NCI-H510A treated with DMSO at 0.1 percent for 48 hours (cell line): ENCODE results near the gene NEDD4.
"Not testable (repeated sequence)": the region's sequence is repeated elsewhere in the genome, so short reads cannot be mapped to it uniquely, and the experiment has no call there.

Experiments
- DNase-seq: peaks from one replicate; lab custom pipeline; 2025; lab: John Stamatoyannopoulos, UW

NEDD4 gene

GRCh38 chr15:55894399-55894965, 98.9 kb downstream of the NEDD4 start:
- DNase-seq, result no peak

- DNase-seq, result no peak
Observed at GRCh38 chr15:55893852-55894251, 99.6 kb downstream of the NEDD4 start.

DNA sequence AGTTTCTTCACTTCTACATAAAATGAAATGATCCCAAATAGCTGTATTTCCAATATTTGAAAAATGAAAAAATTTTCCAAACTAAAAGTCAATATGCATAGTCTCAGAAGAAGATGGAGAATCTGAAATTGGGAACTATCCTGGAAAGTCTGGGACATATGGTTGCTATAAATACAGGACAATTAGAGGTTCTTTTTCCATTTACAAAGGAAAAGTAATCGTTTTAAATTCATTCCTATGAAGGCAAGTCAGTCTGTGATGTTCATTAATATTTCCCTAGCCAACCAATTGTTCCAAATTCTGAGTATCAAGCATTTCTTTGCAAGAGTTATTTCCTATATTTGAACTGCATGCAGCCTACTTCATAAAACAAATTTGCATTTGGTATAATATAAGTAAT, 102.2 kb downstream of the NEDD4 start:
- no peak for DNase-seq

GRCh38 chr15:55884223-55884622, 109.2 kb downstream of the NEDD4 start:
- no peak for DNase-seq

DNA sequence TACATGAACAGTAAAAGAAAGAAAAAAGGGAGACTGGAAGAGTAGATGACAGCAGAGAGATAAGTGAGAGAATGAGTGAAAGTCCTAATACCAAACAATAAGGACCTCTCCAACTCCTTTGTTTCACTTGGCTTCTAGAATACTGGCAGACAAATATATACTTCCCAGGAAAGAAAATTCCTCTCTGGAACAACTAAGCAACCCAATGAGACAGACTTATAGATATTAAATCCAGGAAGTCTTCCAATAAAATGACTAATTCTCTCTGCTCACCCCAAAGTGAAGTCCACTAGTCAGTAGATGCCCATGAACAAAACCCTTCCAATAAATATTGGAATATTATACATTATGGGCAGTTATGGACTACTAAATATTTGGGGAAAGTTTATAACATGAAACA, 114.2 kb downstream of the NEDD4 start:
- no peak for DNase-seq

- DNase-seq, result no peak
Observed at GRCh38 chr15:55873024-55873720, 120.2 kb downstream of the NEDD4 start.

GRCh38 chr15:55872471-55872870, 120.9 kb downstream of the NEDD4 start:
- DNase-seq, result no peak

- DNase-seq, result no peak
Observed at GRCh38 chr15:55869660-55870059, 123.8 kb downstream of the NEDD4 start.

DNA sequence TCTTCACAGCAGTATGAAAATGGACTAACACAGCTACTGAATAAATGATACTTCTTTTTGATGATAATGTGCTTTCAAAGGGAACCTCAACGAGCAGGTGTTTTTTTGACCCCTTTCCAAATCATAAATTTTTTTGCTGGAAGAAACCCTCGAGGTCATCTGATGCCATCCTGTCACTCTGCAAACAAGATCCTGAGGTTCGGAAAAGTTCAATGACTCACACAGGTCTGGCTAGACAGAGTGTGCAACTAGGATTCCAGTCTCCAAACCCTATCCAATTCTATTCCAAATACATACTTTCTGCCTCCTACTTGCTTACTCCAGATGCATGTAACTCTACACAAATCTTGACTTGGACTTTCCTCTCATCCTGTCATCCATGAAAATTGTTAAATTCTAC, 124.7 kb downstream of the NEDD4 start:
- DNase-seq, result no peak

DNA sequence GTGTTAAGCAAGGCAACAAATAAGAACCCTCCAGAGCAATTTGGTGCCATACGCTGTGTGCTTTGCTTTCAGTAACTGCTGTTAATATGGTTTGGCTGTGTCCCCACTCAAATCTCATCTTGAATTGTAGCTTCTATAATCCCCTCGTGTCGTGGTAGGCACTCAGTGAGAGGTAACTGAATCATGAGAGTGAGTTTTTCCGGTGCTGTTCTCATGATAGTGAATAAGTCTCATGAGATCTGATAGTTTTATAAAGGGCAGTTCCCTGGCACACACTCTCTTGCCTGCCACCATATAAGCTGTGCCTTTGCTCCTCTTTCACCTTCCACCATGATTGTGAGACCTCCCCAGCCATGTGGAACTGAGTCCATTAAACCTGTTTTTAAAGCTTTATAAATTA, 125.1 kb downstream of the NEDD4 start:
- not testable (repeated sequence) for DNase-seq

- no peak for DNase-seq
Observed at GRCh38 chr15:55863911-55864310, 129.5 kb downstream of the NEDD4 start.

DNA sequence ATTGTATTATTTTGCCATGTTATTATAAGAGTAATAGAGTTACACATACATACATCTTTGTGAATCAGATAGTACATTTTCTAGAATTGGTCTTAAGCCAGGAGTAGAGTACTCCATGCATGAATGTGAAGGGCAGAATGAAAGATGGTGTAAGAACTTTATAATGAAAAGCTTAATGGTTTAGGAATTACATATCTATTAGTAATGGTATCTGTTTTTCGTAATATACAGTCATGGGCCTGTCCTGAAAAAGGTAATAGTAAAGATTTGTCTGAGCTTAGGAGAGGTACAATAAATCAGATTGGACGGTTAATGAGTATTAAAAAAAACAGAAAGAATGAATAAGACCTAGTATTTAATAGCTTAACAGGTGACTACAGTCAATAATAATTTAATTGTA, 132.3 kb downstream of the NEDD4 start:
- no peak for DNase-seq

DNA sequence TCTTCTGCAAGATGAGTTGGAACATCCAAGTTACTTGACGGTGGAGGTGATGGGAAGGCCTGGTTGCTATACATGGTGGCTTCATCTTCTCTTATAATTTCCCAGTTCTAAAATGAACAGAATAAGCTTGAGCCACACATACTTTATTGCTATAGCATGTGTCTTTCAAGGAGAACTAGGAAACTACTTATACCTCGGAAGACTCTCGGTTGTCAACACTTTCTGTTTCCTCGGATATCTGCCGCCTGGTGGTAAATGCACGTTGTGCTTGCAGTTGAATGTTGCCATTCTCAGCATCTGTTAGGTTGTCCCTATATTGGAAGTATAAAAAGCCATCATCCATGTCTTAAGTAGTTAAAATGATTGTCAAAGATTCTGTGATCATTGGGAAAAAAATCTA, 132.9 kb downstream of the NEDD4 start:
- DNase-seq, result no peak

- no peak for DNase-seq
Observed at GRCh38 chr15:55859681-55860080, 133.7 kb downstream of the NEDD4 start.

- DNase-seq, result no peak
Observed at GRCh38 chr15:55858661-55859060, 134.8 kb downstream of the NEDD4 start.

DNA sequence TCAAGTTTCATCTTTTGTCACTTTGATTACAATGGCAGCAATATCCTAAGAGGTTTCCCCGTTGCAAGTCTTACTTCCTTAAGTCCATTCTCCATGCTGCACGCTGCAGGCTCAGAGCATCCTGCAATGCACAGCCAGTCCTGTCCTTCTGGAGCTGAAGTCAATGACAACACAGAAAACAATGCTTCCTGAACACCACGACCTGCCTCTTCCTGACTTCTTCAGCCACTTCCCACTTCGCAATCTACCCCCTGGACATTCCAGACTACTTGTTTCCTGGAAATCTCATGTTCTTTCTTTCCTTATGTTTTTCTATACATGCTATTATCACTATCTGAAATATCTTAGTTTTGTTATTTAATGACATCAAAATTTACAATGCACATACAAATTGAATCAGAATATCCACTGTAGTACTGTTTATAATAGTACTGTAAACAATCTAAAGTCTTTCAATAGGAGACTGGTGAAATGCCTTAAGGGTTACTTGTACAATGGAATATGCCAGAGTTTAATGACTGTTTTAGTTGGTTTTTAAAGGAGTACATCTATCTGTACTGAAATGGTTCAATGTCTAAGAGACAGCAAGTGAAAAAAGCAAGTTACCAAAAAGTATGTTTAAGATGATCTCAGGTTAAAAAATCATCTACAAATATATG, 136.8 kb downstream of the NEDD4 start:
- no peak for DNase-seq

- no peak for DNase-seq
Observed at GRCh38 chr15:55853134-55853533, 140.3 kb downstream of the NEDD4 start.

- DNase-seq, result peak; percentile 53
Observed at GRCh38 chr15:55846116-55846707, 147.2 kb downstream of the NEDD4 start.

DNA sequence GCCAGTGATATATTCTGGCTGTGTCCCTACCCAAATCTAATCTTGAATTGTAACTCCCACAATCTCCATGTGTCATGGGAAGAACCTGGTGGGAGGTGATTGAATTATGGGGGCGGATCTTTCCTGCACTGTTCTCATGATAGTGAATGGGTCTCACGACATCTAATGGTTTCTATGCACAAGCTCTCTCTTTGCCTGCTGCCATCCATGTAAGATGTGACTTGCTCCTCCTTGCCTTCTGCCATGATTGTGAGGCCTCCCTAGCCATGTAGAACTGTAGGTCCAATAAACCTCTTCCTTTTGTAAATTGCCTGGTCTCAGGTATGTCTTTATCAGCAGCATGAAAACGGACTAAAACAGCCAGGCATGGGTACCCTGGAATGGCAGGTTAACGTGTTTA, 150.5 kb downstream of the NEDD4 start:
- not testable (repeated sequence) for DNase-seq

DNA sequence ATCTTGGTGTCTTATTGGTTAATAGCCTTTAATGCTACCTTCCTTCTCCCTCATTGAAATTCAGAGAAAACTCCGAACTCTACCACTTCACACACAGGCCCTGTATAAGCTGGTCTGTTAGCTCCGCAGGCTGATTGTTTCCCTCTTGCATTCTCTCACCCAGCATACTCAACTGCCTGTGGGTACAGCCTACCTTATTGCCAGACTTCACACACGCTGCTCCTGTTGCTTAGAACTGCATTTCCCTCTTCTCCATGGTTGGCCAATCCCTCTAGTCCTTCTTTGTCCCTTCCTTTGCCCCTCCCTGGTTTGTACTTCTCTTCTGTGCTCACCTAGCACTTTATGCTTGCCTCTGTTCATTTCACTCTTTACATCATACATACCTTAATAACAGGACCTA, 157.5 kb downstream of the NEDD4 start:
- no peak for DNase-seq

- DNase-seq, result no peak
Observed at GRCh38 chr15:55834331-55834730, 159.1 kb downstream of the NEDD4 start.

- no peak for DNase-seq
Observed at GRCh38 chr15:55829826-55830225, 163.6 kb downstream of the NEDD4 start.

GRCh38 chr15:55827955-55828354, 165.5 kb downstream of the NEDD4 start:
- DNase-seq, result no peak
